Measurements from ENCODE around the gene TMEM164.
A peak's percentile ranks its signal among the peaks of the same experiment; 100 is the strongest.
"Not testable (repeated sequence)": the region's sequence is repeated elsewhere in the genome, so short reads cannot be mapped to it uniquely, and the experiment has no call there.

Gene TMEM164

GRCh38 chrX:110002300-110003166, at the start of gene TMEM164:
Gene TMEM164, plus strand, starts transcription at chrX:110003114. Its CDS starts 661 bp downstream, at chrX:110003775.
- peak; percentile 79 for DNase-seq

GRCh38 chrX:109954333-109954732, 48.6 kb upstream of the TMEM164 start:
- DNase-seq: no peak

GRCh38 chrX:109954955-109955354, 48.0 kb upstream of the TMEM164 start:
- no peak for DNase-seq

- no peak for DNase-seq
Observed at GRCh38 chrX:109958266-109958665, 44.6 kb upstream of the TMEM164 start.

GRCh38 chrX:109959356-109959871, 43.5 kb upstream of the TMEM164 start:
- no peak for DNase-seq

GRCh38 chrX:109964390-109964789, 38.5 kb upstream of the TMEM164 start:
- no peak for DNase-seq

- no peak for DNase-seq
Observed at GRCh38 chrX:109966246-109966645, 36.7 kb upstream of the TMEM164 start.

GRCh38 chrX:109967156-109967555, 35.8 kb upstream of the TMEM164 start:
- no peak for DNase-seq

GRCh38 chrX:109970841-109971240, 32.1 kb upstream of the TMEM164 start:
- DNase-seq: not testable (repeated sequence)

GRCh38 chrX:109974906-109975655, 27.8 kb upstream of the TMEM164 start:
- DNase-seq: no peak

- not testable (repeated sequence) for DNase-seq
Observed at GRCh38 chrX:109985210-109985609, 17.7 kb upstream of the TMEM164 start.

GRCh38 chrX:109987884-109988283, 15.0 kb upstream of the TMEM164 start:
- no peak for DNase-seq

GRCh38 chrX:109990582-109991276, 12.2 kb upstream of the TMEM164 start:
- DNase-seq: no peak

- no peak for DNase-seq
Observed at GRCh38 chrX:109992203-109992602, 10.7 kb upstream of the TMEM164 start.

- DNase-seq: no peak
Observed at GRCh38 chrX:109995155-109995554, 7.8 kb upstream of the TMEM164 start.

- no peak for DNase-seq
Observed at GRCh38 chrX:109997786-109998452, 5.0 kb upstream of the TMEM164 start.

GRCh38 chrX:110000000-110000399, 2.9 kb upstream of the TMEM164 start:
- DNase-seq: no peak

GRCh38 chrX:110000847-110001713, 1.8 kb upstream of the TMEM164 start:
- no peak for DNase-seq

GRCh38 chrX:110001740-110002299, 1.1 kb upstream of the TMEM164 start:
- no peak for DNase-seq

GRCh38 chrX:110003167-110004156, 548 bp downstream of the TMEM164 start:
- DNase-seq: peak; percentile 15

Data from activated CD8-positive, alpha-beta memory T cell treated with anti-CD3 and anti-CD28 coated beads, Interleukin-2, amount 50 U/mL, for 4 hours (primary cell).